ENCODE data around the gene CCNDBP1.

CCNDBP1 gene

GRCh38 chr15:43246261-43246774 is 61.1 kb downstream of the CCNDBP1 start:
- DNase-seq (ENCODE audit: low spot score), result no peak

All from iPS-NIHi11 (cell line).